ENCODE measurements around the gene PIEZO2. TPM values are rescaled to one million over a fixed set of nuclear protein-coding genes. Genes with fewer than 3 reads are reported as not detected.
"Not testable (repeated sequence)": the region's sequence is repeated elsewhere in the genome, so short reads cannot be mapped to it uniquely, and the experiment has no call there.

PIEZO2 gene
- total RNA-seq, 1 experiment from 2014 or later = not detected

DNA sequence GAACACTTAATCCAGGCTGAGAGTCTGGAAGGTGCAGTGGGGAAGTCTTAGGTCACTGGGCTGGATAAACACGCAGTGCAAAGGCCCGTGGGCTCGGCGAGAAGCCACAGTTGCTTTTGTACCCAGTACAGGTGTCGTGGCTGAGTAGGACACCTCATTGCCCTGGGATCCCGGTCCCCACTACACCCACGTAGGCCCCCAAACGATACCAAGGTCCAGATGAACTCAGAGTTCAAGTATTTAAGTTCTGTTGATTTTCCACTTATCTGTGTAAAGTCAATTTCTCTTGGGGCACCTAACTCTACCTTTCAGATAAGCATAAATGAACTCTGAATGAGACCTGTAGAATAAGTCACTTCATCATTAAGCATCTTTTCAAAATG is 302.0 kb downstream of the PIEZO2 start:
- no peak for DNase-seq (ENCODE audit: low spot score)

GRCh38 chr18:10846657-10847407 is 302.5 kb downstream of the PIEZO2 start:
- no peak for DNase-seq (ENCODE audit: low spot score)

- not testable (repeated sequence) for DNase-seq (ENCODE audit: low spot score)
Observed at GRCh38 chr18:10846035-10846434, 303.3 kb downstream of the PIEZO2 start.

- DNase-seq (ENCODE audit: low spot score) = no peak
Observed at GRCh38 chr18:10843565-10843964, 305.8 kb downstream of the PIEZO2 start.

DNA sequence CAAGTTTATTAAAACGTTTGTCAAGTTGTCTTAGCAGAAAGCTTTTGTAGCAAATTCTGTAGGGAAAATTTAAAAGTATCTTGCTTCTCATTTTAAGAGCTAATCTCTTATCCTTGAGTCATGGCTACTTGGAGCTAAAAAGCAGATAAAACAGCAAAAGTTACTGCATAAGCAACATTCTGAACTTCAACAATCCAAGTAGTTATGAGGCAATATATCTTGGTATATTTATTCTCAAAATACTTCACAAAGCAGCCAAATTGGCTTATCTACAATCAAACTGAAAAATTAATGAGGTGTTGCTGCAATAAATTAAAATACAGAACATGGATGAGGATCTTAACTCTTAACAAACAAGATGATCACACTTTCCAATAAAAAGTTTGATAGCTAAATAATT is 306.5 kb downstream of the PIEZO2 start:
- DNase-seq (ENCODE audit: low spot score) = no peak

DNA sequence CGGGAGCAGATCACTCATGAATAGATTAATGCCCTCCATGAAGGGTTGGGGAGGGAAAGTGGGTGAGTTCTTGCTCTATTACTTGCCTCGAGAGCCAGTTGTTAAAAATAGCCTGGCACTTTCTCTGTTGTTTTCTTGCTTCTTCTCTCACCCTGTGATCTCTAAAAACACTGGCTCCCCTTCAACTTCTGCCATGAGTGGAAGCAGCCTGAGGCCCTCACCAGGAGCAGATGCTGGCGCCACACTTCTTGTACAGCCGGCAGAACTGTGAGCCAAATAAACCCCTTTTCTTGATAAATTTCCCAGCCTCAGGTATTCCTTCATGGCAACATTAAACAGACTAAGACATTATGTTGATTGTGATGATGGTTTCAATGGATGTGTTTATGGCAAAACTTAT is 307.0 kb downstream of the PIEZO2 start:
- no peak for DNase-seq (ENCODE audit: low spot score)

GRCh38 chr18:10841203-10841602 is 308.2 kb downstream of the PIEZO2 start:
- DNase-seq (ENCODE audit: low spot score) = no peak

DNA sequence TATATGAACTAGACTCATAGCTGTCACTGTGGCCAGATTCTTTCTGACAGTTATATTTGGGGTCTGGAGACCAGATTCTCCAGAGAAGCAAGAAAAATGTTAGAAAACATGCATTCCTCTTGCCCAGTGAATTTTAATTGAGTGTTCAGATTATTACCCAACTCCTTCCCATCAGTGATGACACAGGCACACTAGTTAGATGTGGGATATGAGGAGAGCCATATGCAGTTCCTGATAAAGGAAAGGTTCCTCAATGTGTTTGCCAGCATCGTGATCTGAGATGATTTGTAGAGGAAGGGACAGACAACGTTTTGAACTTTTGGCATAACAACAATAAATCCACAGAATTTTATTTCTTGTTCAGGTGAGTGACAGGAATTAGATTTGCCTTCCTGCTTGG is 308.6 kb downstream of the PIEZO2 start:
- DNase-seq (ENCODE audit: low spot score) = no peak

GRCh38 chr18:10839421-10839820 is 309.9 kb downstream of the PIEZO2 start:
- no peak for DNase-seq (ENCODE audit: low spot score)

GRCh38 chr18:10838553-10838952 is 310.8 kb downstream of the PIEZO2 start:
- DNase-seq (ENCODE audit: low spot score) = no peak

- DNase-seq (ENCODE audit: low spot score) = no peak
Observed at GRCh38 chr18:10834128-10834815, 315.1 kb downstream of the PIEZO2 start.

DNA sequence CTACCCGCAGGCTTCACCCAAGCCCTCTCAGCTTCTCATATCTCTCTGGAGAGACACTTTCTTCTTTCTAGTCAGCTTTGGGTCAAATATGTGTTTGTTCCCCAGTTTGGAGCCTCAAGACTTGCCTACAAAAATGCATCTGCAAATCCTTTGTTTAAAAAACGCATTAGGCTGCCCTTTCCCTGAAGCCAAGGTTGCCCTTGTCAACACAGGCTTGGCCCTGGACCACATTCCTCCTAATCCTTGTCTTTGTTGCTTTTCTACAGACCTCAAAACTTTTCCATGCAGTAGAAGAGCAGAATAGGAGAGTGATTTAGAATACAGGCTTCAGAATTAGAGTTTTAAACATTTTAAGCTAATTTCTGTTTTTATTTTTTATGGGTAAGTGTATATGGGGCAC is 315.7 kb downstream of the PIEZO2 start:
- DNase-seq (ENCODE audit: low spot score) = no peak

GRCh38 chr18:10826400-10826799 is 323.0 kb downstream of the PIEZO2 start:
- no peak for DNase-seq (ENCODE audit: low spot score)

- DNase-seq (ENCODE audit: low spot score) = no peak
Observed at GRCh38 chr18:10822456-10822855, 326.9 kb downstream of the PIEZO2 start.

DNA sequence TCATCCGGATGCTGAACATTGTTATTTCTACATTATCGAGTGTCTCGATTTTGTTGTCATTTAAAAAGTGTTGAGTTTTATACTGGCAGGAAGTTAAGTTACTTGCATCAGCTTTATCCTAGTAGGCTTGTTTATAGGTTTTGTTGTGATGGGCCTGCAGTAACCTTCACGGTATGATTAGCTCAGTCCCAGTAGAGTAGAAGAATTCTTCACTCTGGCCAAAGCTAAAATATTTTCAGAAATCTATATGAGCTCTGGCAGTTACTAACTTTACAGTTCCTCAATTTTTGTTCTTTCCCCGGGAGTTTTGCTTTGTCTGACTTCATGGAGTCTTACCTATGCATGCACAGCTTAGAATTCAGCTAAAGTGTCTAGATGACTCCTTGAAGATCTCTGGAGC is 328.7 kb downstream of the PIEZO2 start:
- DNase-seq (ENCODE audit: low spot score) = no peak

DNA sequence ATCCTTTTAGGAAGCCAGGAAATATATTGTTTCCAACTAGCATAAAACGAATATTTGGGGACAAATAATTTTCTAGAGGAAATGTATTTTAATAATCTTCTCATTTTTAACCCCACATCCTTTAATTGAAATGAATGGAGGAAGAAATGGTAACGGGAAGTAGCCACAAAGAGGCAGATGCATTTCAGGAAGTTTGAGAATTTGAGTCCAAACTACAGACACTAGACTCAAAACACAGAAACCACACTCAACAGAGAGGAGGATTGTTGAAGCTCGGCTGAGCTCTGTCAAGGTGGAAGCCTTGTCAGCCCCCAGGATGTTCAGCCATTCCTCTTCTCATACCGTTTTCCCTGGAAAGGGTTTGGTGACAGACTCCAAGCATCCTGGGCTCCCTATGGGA is 335.0 kb downstream of the PIEZO2 start:
- DNase-seq (ENCODE audit: low spot score) = no peak

DNA sequence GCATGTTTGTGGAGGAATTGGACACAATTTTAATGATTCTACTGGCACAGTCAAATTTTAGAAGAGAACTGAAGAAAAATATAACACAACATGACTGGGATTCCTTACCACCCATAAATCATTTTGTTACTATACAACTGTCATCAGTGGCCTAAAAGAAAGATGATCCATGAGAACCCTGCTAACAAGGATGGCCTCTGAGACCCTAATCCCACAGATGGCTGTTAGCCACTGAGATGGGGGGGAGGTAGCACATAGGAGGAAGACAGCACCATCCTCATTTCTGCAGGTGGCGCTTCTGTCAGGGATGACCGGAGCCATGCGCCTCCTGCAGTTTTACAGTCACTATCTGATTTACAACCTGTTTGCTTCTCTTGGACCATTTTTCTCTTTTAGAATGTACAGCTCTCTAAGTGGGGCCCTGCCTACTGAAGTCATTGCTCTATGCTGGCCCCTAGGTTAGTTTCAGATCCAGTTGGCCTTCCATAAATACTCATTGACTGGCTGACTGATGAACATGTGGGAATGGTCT is 343.7 kb downstream of the PIEZO2 start:
- DNase-seq (ENCODE audit: low spot score) = no peak

DNA sequence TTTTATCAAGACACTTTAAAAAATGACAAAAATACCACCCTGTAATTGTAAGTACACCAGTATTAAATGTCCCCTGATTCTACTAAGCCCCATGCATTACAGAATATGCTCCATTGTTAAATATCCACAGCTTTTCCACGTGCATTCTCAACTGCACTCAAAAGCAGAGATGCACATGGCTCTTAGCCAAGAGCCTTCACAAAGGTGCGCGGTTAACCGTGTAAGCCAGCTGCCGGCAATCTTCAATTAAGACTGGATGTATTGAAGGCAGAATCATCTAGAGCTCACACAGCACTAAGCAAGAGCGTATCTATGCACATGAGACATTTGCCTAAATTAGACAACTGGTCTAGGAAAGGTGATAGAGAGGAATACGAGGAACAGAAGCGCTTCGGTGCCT is 345.2 kb downstream of the PIEZO2 start:
- DNase-seq (ENCODE audit: low spot score) = no peak

- peak; percentile 62 for DNase-seq (ENCODE audit: low spot score)
Observed at GRCh38 chr18:10798727-10799550, 350.4 kb downstream of the PIEZO2 start.

DNA sequence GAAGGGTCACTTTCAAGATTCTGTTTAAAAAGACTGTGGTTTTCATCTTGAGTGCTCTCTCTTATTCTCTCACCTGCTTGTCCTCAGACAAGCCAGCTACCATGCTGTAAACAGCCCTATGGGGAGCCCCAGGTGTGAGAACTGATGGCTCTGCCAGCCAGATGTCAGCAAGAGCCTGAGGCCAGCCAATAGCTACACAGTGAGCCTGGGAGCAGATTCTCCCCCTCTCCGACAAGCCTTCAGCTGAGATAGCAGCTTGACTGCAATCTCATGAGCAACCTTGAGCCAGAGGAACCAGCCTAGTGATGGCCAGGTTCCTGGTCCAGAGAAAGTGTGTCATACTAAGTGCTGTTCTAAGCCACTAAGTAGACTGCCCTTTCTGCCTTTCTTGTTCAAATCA is 351.5 kb downstream of the PIEZO2 start:
- no peak for DNase-seq (ENCODE audit: low spot score)

DNA sequence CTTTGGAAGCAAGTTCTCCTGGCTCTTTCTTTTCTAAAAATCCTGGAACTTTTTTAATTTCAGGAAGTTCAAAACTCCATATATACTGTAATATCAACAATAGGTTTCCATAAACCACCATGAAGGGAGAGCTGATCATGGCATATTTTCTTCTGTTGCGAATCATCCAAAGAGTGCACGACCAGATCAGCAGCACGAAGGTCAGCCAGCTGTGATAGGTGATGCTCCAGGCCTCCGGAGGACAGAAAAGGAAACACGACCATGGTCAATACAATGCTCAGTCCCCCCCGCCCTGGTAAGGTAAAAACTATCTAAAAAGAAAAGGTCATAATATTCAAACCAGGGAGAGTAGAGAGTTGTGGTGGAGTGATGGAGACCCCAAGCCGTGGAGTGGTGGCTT is 354.6 kb downstream of the PIEZO2 start:
- DNase-seq (ENCODE audit: low spot score) = no peak

GRCh38 chr18:10793730-10794370 is 355.5 kb downstream of the PIEZO2 start:
- no peak for DNase-seq (ENCODE audit: low spot score)

All from HT-29 (cell line).